ENCODE data around the gene TXN2.
"Not testable (repeated sequence)": the region's sequence is repeated elsewhere in the genome, so short reads cannot be mapped to it uniquely, and the experiment has no call there.

Gene TXN2

DNA sequence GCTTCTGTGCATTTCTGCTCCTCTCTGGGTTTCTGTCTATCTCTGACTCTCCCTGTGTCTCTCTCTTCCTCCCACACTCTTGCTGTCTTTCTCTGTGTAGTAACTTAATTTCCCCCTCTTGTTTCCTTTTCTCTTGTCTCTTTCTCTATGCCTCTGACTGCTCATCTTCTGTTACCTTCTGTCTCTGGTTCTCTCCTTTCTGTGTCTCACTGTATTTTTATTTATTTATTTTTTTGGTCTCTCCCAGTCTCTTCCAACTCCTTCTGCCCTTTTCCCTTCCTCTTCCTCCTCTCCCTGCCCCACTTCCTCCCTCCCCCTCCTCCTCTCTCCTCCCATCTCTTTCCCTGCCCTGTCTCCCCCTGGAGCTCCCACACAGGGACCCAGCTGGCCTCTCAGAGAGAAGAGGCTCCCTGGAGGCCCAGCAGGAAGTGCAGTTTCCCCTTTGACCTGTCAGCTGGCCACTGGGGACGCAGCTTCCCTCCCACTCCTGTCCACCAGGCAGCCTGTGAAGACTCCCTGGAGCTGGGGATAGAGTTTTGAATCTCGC is 55.4 kb downstream of the TXN2 start:
- DNase-seq = no peak

DNA sequence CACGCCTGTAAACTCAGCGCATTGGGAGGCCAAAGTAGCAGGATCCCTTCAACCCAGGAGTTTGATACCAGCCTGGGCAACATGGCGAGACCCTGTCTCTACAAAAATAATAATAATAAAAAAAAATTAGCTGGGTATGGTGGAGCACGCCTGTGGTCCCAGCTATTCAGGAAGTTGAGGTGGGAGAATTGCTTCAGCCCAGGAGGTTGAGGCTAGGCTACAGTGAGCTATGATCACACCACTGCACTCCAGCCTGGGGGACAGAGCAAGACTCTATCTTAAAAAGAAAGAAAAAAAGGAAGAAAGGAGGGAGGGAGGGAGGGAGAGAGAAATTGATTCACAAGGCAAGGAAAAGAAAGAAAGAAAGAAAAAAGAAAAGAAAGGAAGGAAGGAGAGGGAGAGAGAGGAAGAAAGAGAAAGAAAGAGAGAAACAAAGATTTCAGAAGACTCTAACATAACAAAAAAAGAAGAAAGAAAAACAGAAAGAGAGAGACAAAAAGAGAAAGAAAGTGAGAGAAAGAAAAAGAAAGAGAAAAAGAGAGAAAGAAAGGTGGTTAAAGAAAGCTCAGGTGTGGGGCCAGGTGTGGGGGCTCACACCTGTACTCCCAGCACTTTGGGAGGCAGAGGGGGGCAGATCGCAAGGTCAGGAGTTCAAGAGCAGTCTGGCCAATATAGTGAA is 56.4 kb downstream of the TXN2 start:
- no peak for DNase-seq

DNA sequence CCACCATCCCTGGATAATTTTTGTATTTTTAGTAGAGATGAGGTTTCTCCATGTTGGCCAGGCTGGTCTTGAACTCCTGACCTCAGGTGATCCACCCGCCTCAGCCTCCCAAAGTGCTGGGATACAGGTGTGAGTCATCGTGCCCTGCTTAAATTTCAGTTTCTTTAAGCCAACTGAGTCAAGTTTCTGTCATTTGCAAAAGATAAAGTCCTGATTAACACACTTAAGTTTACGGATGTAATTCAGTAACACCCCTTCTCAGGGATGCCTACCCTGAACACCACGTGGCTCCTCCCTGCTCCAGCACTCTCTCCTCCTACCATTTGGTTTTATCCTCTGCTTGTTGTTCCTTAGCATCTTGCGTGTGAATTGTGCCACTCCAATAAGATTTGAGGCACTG is 57.0 kb downstream of the TXN2 start:
- not testable (repeated sequence) for DNase-seq

DNA sequence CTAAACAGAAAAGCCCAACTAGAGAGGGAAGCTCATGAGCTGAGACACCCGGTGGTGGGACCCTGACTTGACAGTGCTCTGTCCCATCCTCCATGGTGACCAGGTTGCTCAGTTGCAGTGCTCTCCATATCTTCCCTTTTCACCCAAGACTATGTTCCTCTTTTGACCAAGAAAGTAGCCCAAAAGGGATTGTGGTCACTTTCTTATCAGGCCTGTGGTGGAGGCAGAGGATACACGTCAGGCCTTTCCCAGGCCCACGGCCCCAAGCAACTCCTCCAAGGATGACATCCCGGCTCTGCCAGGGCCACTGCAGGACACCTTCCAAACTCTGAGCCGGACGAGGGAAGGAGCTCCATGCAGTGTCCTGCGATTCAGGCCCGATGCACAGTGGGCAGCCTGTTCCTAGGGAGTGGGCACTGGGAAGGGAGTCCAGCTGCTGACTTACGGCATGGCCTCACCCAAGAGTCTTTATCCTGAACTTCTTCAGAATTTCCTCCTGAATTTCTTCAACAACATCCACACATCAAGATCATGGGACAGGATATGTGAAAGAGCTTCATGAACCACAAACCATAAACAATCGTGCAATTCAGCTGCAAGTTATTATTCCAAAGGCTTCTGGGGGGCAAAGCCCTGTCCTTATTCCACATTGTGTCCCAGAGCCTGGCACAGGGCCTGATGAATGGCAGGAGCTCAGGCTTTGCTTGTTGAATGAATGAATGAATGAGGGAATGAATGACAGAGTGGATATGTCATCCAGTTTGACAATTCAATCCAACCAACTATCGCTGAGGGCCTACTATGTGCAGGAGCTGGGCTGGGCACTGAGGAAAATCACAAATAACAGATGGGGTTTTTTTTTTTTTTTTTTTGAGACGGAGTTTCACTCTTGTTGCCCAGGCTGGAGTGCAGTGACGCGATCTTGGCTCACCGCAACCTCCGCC is 57.7 kb downstream of the TXN2 start:
- no peak for DNase-seq

DNA sequence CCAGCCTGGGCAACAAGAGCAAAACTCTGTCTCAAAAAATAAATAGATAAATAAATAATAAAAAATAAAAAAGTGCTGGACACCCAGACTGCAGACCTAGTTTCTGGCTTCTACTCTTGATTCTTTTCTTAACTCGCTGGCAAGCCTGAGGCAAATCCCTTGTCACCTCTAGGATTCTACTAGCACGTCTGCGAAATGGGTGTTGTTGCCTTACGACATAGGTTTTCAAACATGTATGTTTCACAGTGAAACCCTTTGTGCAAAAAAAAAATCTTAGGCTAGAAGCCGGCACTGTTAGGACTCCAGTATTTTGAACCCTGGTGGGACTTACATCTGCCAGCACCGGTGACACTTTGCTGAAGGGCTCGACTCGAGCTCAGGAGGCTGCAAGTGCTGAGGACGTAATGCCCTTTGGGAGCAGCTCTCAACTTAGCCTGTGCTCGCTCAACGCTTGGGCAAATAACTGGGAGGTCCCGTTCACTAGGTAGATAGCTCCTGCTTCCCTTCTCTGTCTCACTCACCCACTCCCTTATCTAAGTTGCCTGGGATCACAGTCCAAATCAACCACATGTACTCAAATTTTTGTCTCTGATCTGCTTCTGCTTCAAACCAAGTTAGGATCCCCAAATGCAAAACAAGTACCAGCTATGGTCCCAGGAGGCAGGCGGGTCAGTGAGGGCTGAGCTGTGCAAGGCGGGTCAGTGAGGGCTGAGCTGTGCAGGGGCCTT is 59.0 kb downstream of the TXN2 start:
- no peak for DNase-seq

DNA sequence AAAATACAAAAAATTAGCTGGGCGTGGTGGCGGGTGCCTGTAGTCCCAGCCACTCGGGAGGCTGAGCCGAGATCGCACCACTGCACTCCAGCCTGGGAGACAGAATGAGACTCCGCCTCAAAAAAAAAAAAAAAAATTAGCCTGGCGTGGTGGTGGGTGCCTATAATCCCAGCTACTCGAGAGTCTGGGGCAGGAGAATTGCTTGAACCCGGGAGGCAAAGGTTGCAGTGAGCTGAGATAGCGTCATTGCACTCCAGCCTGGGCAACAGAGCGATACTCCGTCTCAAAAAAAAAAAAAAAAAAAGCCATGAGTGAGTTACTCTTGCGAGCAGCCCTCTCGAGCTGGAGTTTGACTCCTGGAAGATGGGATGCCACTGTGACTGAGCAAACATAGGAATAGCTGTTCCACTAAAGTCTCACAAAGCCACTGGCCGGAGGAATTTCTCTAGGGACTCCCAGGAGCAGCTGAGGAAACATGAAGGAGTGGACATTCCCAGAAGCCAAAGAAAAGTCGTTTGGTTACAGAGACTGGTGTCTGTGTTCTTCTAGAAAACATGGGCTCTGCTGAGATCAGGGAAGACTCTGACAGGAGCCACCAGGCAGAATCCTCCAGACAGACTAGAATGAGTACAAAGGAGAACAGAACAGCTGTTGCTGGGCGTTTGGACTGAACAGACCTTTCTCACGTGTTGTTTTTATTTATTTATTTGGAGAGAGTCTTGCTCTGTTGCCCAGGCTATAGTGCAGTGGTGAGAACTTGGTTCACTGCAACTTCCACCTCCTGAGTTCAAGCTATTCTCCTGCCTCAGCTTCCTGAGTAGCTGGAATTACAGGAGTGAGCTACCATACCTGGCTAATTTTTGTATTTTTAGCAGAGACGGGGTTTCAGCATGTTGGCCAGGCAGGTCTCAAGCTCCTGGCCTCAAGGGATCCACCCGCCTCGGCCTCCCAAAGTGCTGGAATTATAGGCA is 61.2 kb downstream of the TXN2 start:
- DNase-seq = no peak

DNA sequence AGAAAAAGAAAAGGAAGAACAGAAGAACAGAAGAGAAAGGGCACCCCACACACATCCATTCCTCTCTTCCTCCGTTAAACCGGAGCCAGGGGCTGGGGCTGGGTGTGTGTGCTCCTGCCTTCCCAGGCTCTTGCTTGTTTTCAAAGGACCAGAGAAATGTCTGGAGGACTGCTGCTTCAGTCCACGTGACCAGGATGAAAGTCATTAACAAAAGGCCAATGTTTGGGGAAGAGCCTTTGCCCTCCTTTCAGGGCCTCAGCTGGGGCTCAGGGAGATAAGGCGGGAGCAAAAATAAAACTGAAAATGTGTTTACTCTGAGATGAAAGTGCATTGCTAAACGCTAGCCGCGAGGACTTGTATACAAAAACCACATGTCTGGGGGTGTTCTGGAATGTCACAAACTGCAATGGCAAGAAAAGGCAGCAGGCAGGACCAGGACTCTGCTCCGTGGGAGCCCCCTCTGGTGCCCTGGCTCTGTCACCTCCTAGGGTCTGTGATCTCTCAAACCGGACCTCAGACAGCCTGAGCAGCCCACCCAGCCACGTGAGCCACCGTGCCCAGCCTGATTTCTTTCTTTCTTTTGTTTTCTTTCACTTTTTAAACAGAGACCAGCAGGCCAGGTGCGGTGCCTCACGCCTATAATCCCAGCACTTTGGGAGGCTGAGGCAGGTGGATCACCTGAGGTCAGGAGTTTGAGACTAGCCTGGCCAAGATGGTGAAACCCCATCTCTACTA is 62.1 kb downstream of the TXN2 start:
- DNase-seq = no peak

DNA sequence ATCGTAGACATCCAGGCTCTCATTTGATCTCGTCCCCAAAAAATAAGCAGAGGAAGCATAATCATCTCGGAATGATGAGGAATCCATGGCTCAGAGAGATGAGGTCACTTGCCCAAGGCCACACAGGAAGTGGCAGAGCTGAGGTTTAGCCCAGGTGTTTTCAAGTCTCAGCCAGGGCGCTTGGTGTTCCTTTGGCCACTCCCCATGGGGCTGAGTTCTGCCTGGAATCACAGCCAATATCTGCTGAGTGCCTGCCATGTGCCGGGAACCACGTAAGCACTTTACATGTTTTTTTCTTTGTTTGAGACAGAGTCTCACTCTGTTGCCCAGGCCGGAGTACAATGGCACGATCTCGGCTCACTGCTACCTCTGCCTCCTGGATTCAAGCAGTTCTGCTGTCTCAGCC is 64.2 kb downstream of the TXN2 start:
- no peak for DNase-seq

All from cerebellar nuclear complex (tissue), 1 donor.